Tibial nerve (tissue), 4 donors: ENCODE measurements around the gene FSTL4. TPM values are rescaled to one million over a fixed set of nuclear protein-coding genes. Genes with fewer than 3 reads are reported as not detected.

ENCODE experiments used
- DNase-seq, 2 donors: peaks; one replicate each; pipeline ENCODE4 v3.0.0-alpha.2; 2019; ENCODE audit warnings: low spot score in 2 of 2
- H3K27ac ChIP-seq, 4 donors: fragments of 200-600 bp; sonication (generic) in 3 of 4; one replicate each; pipeline ENCODE4 v1.5.1; 2017 to 2019; ENCODE audit warnings: mild to moderate bottlenecking in 1 of 4
- H3K27me3 ChIP-seq, 2 donors: fragments of 200-600 bp; sonication (generic) in 1 of 2; one replicate each; pipeline versions ENCODE4 v1.5.1 to v1.6.0; 2017 to 2019
- H3K36me3 ChIP-seq, 3 donors: fragments of 200-600 bp; sonication (generic); one replicate each; pipeline ENCODE4 v1.5.1; 2018 to 2019
- H3K4me1 ChIP-seq, 4 donors: fragments of 200-600 bp; sonication (generic) in 3 of 4; one replicate each; pipeline ENCODE4 v1.5.1; 2017 to 2019
- H3K4me3 ChIP-seq, 4 donors: fragments of 200-600 bp; sonication (generic) in 3 of 4; one replicate each; pipeline ENCODE4 v1.5.1; 2017 to 2019; ENCODE audit warnings: mild to moderate bottlenecking in 1 of 4, moderate library complexity in 1 of 4
- H3K9me3 ChIP-seq, 4 donors: fragments of 200-600 bp; sonication (generic) in 3 of 4; one replicate each; pipeline ENCODE4 v1.5.1; 2017 to 2019
- CTCF ChIP-seq, 5 experiments: fragments of 200-600 bp in 3 of 5; fragments of 450-650 bp in 2 of 5; sonication (generic) in 3 of 5; IDR thresholded peaks; one replicate each; pipeline ENCODE4 v1.5.1; 2016 to 2019; ENCODE audit warnings: antibody characterized with exemption in 5 of 5, mild to moderate bottlenecking in 3 of 5, moderate library complexity in 2 of 5
- EP300 ChIP-seq, 2 donors: sonication (generic); formaldehyde crosslinking; IDR thresholded peaks; one replicate each; pipeline ENCODE4 v1.6.1; 2017; ENCODE audit warnings: antibody characterized with exemption in 2 of 2, mild to moderate bottlenecking in 1 of 2
- POLR2A ChIP-seq, 2 donors: fragments of 450-650 bp; IDR thresholded peaks; one replicate each; pipeline ENCODE4 v1.6.1; 2017; ENCODE audit warnings: antibody characterized with exemption in 2 of 2, mild to moderate bottlenecking in 2 of 2, moderate library complexity in 2 of 2
- WGBS, 2 donors: methylation state at CpG; one replicate each; pipeline ENCODE4 v1.1.5; 2018; 5-methylcytosine and 5-hydroxymethylcytosine counted together
- total RNA-seq, 4 donors: library from RNA; depleted of rRNA; stranded (reverse); fragments of >200 nt; gene quantifications; one replicate each; pipeline ENCODE4 v1.1.0, GENCODE V29; 2016

FSTL4 gene
- total RNA-seq, 4 donors from 2014 or later, result 0.22 TPM; not detected in 3

GRCh38 chr5:133273661-133274596 is 338.4 kb downstream of the FSTL4 start:
- Histone ChIP-seq H3K4me1 (no peaks in the 10 kb centered on the region), H3K27ac (no peak overlapping the region), H3K36me3 (no peaks in the 10 kb centered on the region), H3K9me3 (no peaks in the 10 kb centered on the region), H3K27me3 (no peaks in the 10 kb centered on the region), H3K4me3 (no peak overlapping the region)
- WGBS, 2 donors, result 62% methylated on average over 8 of the region's 8 CpGs
- TF ChIP-seq EP300 (IDR thresholded peaks at IDR 0.05), result no peak
- no peak for TF ChIP-seq CTCF (IDR thresholded peaks at IDR 0.05)
- TF ChIP-seq POLR2A (IDR thresholded peaks at IDR 0.05), result no peak
- no peak for DNase-seq

- WGBS, 2 donors, result 88 to 92% methylated on average over 16 of the region's 16 CpGs
- Histone ChIP-seq H3K9me3 (no peaks in the 10 kb centered on the region), H3K27me3 (no peaks in the 10 kb centered on the region), H3K4me3 (no peak overlapping the region), H3K4me1 (no peaks in the 10 kb centered on the region), H3K36me3 (no peaks in the 10 kb centered on the region), H3K27ac (no peak overlapping the region)
- no peak for DNase-seq
- TF ChIP-seq POLR2A (IDR thresholded peaks at IDR 0.05) (no peak), CTCF (IDR thresholded peaks at IDR 0.05) (no peak), EP300 (IDR thresholded peaks at IDR 0.05) (no peak)
Observed at GRCh38 chr5:133272345-133272744, 340.0 kb downstream of the FSTL4 start.

- Histone ChIP-seq H3K27ac (no peak overlapping the region), H3K4me3 (no peak overlapping the region), H3K36me3 (no peaks in the 10 kb centered on the region), H3K27me3 (no peaks in the 10 kb centered on the region), H3K9me3 (no peaks in the 10 kb centered on the region), H3K4me1 (peaks cover 0 to 3% (median 0%) of the 10 kb centered on the region in 4 donors)
- 62 to 71% methylated on average over 5 of the region's 5 CpGs for WGBS, 2 donors
- TF ChIP-seq POLR2A (IDR thresholded peaks at IDR 0.05) (no peak), CTCF (IDR thresholded peaks at IDR 0.05) (no peak), EP300 (IDR thresholded peaks at IDR 0.05) (no peak)
- DNase-seq, result no peak
Observed at GRCh38 chr5:133271606-133272005, 340.7 kb downstream of the FSTL4 start.

- Histone ChIP-seq H3K27me3 (no peaks in the 10 kb centered on the region), H3K9me3 (no peaks in the 10 kb centered on the region), H3K27ac (no peak overlapping the region), H3K36me3 (no peaks in the 10 kb centered on the region), H3K4me3 (no peak overlapping the region), H3K4me1 (peaks cover 0 to 12% (median 0%) of the 10 kb centered on the region in 4 donors)
- WGBS, 2 donors, result 81 to 88% methylated on average over 5 of the region's 5 CpGs
- TF ChIP-seq POLR2A (IDR thresholded peaks at IDR 0.05) (no peak), EP300 (IDR thresholded peaks at IDR 0.05) (no peak), CTCF (IDR thresholded peaks at IDR 0.05) (no peak)
- DNase-seq, result no peak
Observed at GRCh38 chr5:133269691-133270090, 342.6 kb downstream of the FSTL4 start.

- WGBS, 2 donors, result 44 to 56% methylated on average over 1 of the region's 1 CpG
- no peaks in the 10 kb centered on the region for H3K27me3 ChIP-seq
- no peak for TF ChIP-seq POLR2A (IDR thresholded peaks at IDR 0.05)
- TF ChIP-seq EP300 (IDR thresholded peaks at IDR 0.05), result no peak
- TF ChIP-seq CTCF (IDR thresholded peaks at IDR 0.05), result no peak
Observed at GRCh38 chr5:133267601-133268000, 344.7 kb downstream of the FSTL4 start.

More at GRCh38 chr5:133267601-133268000, 344.7 kb downstream of the FSTL4 start:
- H3K27ac ChIP-seq, result no peak overlapping the region
- H3K9me3 ChIP-seq, result no peaks in the 10 kb centered on the region
- H3K4me1 ChIP-seq, result peaks cover 0 to 12% (median 0%) of the 10 kb centered on the region in 4 donors
- H3K36me3 ChIP-seq, result no peaks in the 10 kb centered on the region
- no peak for DNase-seq
- H3K4me3 ChIP-seq, result no peak overlapping the region
